Activated CD4-positive, CD25-positive, alpha-beta regulatory T cell treated with anti-CD3 and anti-CD28 coated beads, Interleukin-2, amount 50 U/mL, for 72 hours (primary cell): ENCODE data around the gene MYL11.

Experiments
- DNase-seq: peaks from one replicate; pipeline ENCODE4 v3.0.0; 2021

The MYL11 gene

GRCh38 chr16:30397056-30397455, 22.5 kb downstream of the MYL11 start:
- DNase-seq = no peak

- DNase-seq = no peak
Measured at GRCh38 chr16:30397776-30398660, 23.4 kb downstream of the MYL11 start.

- no peak for DNase-seq
Measured at GRCh38 chr16:30398661-30399434, 24.2 kb downstream of the MYL11 start.

DNA sequence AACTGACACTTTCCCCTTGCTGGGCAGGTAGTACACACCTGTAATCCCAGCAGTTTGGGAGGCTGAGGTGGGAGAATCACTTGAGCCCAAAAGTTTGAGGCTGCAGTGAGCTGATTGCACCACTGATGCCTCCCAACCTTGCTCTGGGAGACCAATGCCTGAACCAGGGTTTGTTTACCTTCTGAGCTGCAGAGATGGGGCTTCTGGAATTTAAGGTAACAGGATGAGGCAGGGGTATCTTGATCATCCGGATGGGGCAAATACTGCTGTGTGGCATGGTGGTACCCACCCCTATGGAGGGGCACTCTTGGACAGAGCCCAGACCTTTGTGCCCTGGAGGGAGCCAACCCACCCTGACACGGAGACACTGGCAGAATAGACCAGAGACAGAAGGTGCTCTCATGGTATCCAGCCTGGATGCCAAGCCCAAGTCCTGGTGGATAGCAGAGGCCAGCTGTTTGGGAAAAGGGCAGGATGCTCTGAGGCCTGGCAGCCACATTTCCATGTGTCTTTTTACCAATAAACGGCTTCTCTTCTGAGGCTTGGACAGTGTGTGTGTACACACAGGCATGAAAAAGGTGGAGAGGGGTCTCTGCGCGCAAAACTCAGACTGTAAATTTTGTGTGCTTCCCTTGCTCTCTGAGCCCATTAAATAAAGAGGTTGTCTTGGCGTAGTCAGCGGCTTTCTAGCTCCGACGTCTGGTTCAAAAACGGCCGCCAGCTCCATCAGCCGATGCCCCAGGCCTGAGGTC, 25.0 kb downstream of the MYL11 start:
- DNase-seq = no peak

DNA sequence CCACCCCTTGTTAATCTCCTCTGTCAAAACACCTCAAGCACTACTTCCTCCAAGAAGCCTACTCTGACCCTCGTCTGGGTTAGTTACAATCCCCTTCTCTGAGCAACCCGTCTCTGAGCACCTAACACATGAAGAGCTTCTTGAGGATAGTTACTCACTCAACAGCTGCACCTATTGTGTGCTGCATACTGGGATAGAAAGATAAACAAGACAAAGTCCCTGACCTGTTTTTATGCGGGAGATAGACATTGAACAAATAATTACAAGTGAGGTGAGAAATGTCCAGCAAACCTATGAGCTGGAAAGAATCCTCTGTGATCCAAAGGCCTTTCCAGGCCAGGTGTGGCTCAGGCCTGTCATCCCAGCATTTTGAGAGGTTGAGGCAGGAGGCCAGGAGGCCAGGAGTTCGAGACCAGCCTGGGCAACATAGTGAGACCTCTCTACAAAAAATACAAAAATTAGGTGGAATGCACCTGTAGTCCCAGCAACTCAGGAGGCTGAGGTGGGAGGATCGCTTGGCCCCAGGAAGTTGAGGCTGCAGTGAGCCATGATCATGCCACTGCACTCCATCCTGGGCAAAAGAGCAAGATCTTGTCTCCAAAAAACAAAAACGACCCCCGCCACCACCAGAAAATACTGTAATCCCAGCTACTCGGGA, 27.3 kb downstream of the MYL11 start:
- DNase-seq = no peak

GRCh38 chr16:30406795-30407101, 32.1 kb downstream of the MYL11 start:
- no peak for DNase-seq

DNA sequence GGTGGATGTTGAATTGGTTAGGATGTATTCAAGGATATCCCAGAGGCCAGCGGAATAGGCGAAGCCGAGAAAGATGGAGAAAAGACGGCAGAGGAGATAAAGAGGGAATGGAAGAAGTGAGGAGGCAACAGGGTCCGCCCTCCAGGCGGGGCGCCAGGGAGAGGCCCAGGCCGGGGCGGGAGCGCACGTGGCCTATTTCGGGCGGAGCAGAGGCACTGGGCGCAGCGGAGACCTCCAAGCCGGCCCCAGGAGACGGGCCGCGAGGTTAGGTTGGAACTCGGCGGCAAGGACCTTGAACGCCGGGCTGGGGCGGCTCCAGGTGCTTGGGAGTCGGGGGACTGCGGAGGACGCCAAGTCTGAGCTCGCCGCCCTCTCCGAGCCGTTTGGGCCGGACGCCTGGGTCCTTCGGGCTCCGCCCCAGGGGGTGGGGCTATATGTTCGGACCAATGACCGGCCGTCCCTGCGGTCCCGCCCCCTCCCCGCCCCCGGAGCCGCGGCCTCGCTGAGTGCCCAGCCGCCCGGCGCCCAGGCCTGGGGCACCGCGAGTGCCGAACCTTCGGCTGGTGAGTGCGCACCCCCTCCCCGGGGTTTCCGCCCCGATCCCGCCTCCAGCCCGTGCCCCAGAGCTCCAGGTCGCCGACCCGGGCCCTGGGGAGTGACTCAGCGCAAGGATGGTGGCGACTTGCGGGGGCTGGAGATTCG, 32.7 kb downstream of the MYL11 start, which contains the start of gene ZNF771:
ZNF771 (plus strand) TSS at position 505 of the 702 bp plus-strand sequence. CDS start 448 bp downstream, outside the sequence.
- peak; percentile 95 for DNase-seq

- no peak for DNase-seq
Measured at GRCh38 chr16:30407804-30408534, 33.4 kb downstream of the MYL11 start.

GRCh38 chr16:30409125-30410060, 34.8 kb downstream of the MYL11 start:
- peak; percentile 91 for DNase-seq

DNA sequence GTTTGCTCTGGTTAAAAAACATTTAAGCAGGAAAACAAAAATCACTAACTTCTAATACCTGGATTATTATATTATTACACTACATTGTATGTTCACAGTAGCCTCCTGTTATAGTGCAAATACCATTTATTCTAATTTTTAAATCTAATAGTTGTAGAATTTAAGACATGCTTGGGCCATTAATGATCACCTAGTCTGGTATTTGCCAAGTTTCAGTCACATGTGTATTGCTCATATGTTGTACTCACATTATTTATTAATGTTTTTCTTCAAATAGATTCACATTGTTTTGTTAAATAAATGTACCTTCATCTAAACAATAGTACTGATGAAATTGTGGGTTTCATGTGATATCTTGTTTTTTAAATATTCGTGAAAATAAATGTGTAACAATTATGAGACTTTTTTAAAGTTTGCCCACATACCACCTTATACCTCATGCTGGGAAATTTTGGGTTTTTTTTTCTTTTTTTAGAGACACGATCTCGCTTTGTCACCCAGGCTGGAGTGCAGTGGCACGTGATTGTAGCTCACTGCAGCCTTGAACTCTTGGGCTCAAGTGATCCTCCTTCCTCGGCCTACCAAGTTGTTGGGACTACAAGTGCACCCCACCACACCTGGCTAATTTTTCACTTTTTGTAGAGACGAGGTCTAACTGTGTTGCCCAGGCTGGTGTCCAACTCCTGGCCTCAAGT, 38.7 kb downstream of the MYL11 start:
- DNase-seq = no peak

DNA sequence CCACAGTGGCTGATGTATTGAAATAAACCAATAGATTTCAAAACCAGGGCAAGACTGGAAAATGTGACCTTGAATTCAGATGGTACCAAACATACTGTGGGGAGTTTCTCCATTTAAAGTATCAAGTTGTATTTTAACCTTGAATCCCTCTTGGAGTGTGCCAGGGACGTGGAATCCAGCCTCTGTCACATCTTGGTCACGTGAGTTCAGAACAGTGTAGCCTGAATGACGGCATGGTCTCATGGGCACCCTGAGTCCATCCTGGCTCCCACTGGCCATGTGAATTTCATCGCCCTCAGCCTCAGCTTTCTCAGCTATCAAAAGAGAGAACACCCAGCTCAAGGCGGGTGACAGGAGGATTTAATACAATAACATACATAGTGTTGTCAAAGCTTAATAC, 39.6 kb downstream of the MYL11 start:
- DNase-seq = no peak

- DNase-seq = no peak
Measured at GRCh38 chr16:30416047-30416603, 41.5 kb downstream of the MYL11 start.

- DNase-seq = no peak
Measured at GRCh38 chr16:30416624-30417528, 42.3 kb downstream of the MYL11 start.

GRCh38 chr16:30417529-30418349, 43.1 kb downstream of the MYL11 start:
- peak; percentile 87 for DNase-seq

DNA sequence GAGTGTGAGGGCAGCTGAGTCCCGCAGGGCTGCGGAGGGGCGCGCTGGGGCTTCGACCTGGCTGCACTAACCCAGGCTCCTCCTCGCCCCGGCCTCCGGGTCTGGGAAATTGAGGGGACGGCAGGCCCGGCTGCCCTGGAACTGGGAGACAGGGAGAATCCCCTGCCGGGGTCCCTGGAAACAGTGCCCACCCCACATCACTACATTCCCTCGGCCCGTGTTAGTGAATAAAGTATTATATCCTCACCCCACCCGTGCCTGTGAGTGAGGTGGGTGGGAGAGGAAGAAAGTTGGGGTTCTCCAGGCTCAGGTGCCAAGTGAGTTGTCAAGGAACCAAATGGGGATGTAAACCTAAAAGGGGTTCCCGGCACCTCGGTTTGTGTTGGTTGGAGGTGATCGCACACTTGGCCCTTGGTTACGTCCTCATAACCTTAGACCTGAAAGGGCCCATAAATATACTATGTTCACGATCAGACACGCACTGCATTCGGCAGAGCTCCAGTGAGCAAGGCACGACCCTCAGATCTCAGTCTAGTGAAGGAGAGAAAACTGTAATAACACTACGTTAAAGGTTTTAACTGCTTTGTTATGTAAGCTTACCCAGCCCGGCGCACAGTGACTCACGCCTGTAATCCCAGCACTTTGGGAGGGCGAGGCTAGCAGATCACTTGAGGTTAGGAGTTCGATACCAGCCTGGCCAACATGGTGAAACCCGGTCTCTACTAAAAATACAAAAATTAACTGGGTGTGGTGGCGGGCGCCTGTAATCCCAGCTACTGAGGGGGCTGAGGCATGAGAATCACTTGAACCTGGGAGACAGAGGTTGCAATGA, 44.0 kb downstream of the MYL11 start:
- no peak for DNase-seq

DNA sequence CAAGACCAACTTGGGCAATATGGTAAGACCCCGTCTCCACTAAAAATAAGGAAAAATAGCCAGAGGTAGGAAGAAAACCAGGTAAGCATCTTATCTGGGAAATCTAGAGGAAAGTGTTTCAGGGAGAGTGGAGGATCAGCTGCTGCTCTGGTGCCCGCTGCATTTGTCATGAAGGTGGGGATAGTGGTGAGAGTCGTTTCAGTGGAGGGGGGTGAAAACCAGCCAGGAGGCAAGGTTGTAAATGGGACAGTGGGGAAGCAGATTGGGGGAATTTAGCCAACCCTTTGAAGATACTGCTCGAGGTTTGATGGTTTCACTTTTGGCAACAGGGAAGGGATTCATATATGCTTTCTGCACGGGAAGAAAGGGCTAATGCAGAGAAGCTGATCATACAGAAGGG, 46.4 kb downstream of the MYL11 start:
- DNase-seq = no peak
